Measurements from ENCODE around the gene DEPDC4.

- TF ChIP-seq CTCF (IDR thresholded peaks at IDR 0.05) (no peak), POLR2A (IDR thresholded peaks at IDR 0.05) (no peak)
These were observed 2.1 kb upstream of the DEPDC4 start for GRCh38 chr12:100268835-100269564.

Measured in gastroesophageal sphincter (tissue), 3 donors.